HepG2 (cell line): ENCODE results near the gene YIF1B. TPM values are rescaled to one million over a fixed set of nuclear protein-coding genes. Genes with fewer than 3 reads are reported as not detected.

Source experiments
- ATAC-seq: fragments of 200-7000 bp; cut with Tn5 transposase; 3 replicates; pipeline ENCODE4 v1.9.1; 2020; ENCODE audit warnings: mild to moderate bottlenecking, moderate library complexity
- BruUV-seq: library from RNA; stranded (reverse); fragments of 400-500 nt; replicated peaks from 2 replicates; lab custom pipeline; 2021; lab: Mats Ljungman, UMichigan
- CTCF ChIA-PET: fragments of 300-600 bp; formaldehyde crosslinking; extraction: SDS; loops from one replicate; lab custom pipeline; 2021; ENCODE audit warnings: low total read pairs, inconsistent platforms, low intra/inter-chr PET ratio; lab: Yijun Ruan, JAX
- POLR2A ChIA-PET: fragments of 350-600 bp; sonication (Branson Sonifier 250); formaldehyde crosslinking; loops from one replicate; lab custom pipeline; 2020; ENCODE audit warnings: antibody characterized with exemption, inconsistent platforms; lab: Yijun Ruan, JAX
- DNase-seq: peaks from one replicate; pipeline ENCODE4 v3.0.0-alpha.2; 2015; ENCODE audit warnings: low spot score
- FAIRE-seq: peaks from 3 replicates; lab custom pipeline; 2011; peaks lifted over from hg19 to GRCh38; lab: Jason Lieb, UNC
- H2AFZ ChIP-seq: one replicate; pipeline ENCODE4 v1.6.1; 2011; ENCODE audit warnings: low read length, inconsistent platforms
- H3K27ac ChIP-seq: fragments of 300-600 bp; 3 replicates; pipeline ENCODE4 v1.8.0; 2011; ENCODE audit warnings: mixed run types, mild to moderate bottlenecking, mixed read lengths, low read length, inconsistent platforms; ENCODE audit not compliant: insufficient read depth; ENCODE audit errors: extremely low read length
- H3K27me3 ChIP-seq, 2 experiments: fragments of 200-600 bp in 1 of 2; 2 replicates in 1 of 2; 3 replicates in 1 of 2; pipeline versions ENCODE4 v1.6.0 to v1.8.0; 2011; ENCODE audit warnings: low read length in 2 of 2, mild to moderate bottlenecking in 2 of 2, moderate library complexity in 2 of 2, inconsistent platforms in 1 of 2; ENCODE audit not compliant: insufficient read depth in 2 of 2, control insufficient read depth in 1 of 2
- H3K36me3 ChIP-seq, 2 experiments: fragments of 200-600 bp in 1 of 2; replicated peaks in 1 of 2; 2 replicates in 1 of 2; 3 replicates in 1 of 2; pipeline versions ENCODE4 v1.5.1 to v1.8.0; 2011; ENCODE audit warnings: low read length in 2 of 2, inconsistent platforms in 1 of 2; ENCODE audit not compliant: insufficient read depth in 2 of 2, control insufficient read depth in 1 of 2
- H3K4me1 ChIP-seq: 2 replicates; pipeline ENCODE4 v1.5.1; 2012; ENCODE audit warnings: low read length, inconsistent platforms; ENCODE audit not compliant: insufficient read depth
- H3K4me2 ChIP-seq: 2 replicates; pipeline ENCODE4 v1.6.0; 2011; ENCODE audit warnings: low read depth, low read length, inconsistent platforms
- H3K4me3 ChIP-seq, 3 experiments: fragments of 200-600 bp in 1 of 3; sonication (generic), shearing (Covaris generic) in 1 of 3; replicated peaks in 1 of 3; 2 replicates each; pipeline ENCODE4 v1.5.1; 2011 to 2016; ENCODE audit warnings: low read length in 3 of 3, inconsistent platforms in 2 of 3, low read depth in 2 of 3, mild to moderate bottlenecking in 2 of 3, control low read depth in 1 of 3, mixed read lengths in 1 of 3; ENCODE audit not compliant: insufficient read depth in 1 of 3
- H3K79me2 ChIP-seq: one replicate; pipeline ENCODE4 v1.6.1; 2011; ENCODE audit warnings: low read length, inconsistent platforms; ENCODE audit not compliant: insufficient read depth
- H3K9ac ChIP-seq: 2 replicates; pipeline ENCODE4 v1.6.0; 2011; ENCODE audit warnings: mild to moderate bottlenecking, low read depth, low read length, inconsistent platforms; ENCODE audit not compliant: insufficient read depth
- H3K9me3 ChIP-seq: 2 replicates; pipeline ENCODE4 v1.5.1; 2012; ENCODE audit warnings: mild to moderate bottlenecking, low read length
- H4K20me1 ChIP-seq: 2 replicates; pipeline ENCODE4 v1.6.0; 2011; ENCODE audit warnings: inconsistent platforms, mild to moderate bottlenecking, low read length, moderate library complexity; ENCODE audit not compliant: insufficient read depth
- FOXK2 ChIP-seq: fragments of 450-650 bp; IDR thresholded peaks from 2 replicates; pipeline ENCODE4 v1.6.1; 2016
- KDM5B ChIP-seq: sonication (generic); formaldehyde crosslinking; IDR thresholded peaks from 2 replicates; pipeline ENCODE4 v1.4.0; 2020; ENCODE audit warnings: missing genetic modification reagents, mild to moderate bottlenecking, borderline replicate concordance
- NFE2 ChIP-seq: sonication (generic); formaldehyde crosslinking; IDR thresholded peaks from 2 replicates; pipeline ENCODE4 v1.4.0; 2020; ENCODE audit warnings: missing genetic modification reagents
- NFE2L2 ChIP-seq: fragments of 150-350 bp; IDR thresholded peaks from 2 replicates; pipeline ENCODE4 v1.6.1; 2014; ENCODE audit warnings: low read length
- POLR2A ChIP-seq, 2 experiments: IDR thresholded peaks; 2 replicates each; pipeline ENCODE4 v1.6.1; 2011; ENCODE audit warnings: low read depth in 2 of 2, low read length in 2 of 2, mild to moderate bottlenecking in 1 of 2, moderate library complexity in 1 of 2; ENCODE audit not compliant: insufficient read depth in 1 of 2
- RARA ChIP-seq: IDR thresholded peaks from 2 replicates; pipeline ENCODE4 v1.6.1; 2016; ENCODE audit warnings: missing genetic modification reagents, missing compliant biosample characterization
- RELA ChIP-seq: sonication (generic); formaldehyde crosslinking; IDR thresholded peaks from 2 replicates; pipeline ENCODE4 v1.4.0; 2020; ENCODE audit warnings: missing genetic modification reagents
- SRY ChIP-seq: sonication (generic); formaldehyde crosslinking; IDR thresholded peaks from 2 replicates; pipeline ENCODE4 v1.8.0; 2022; ENCODE audit warnings: mild to moderate bottlenecking, missing genetic modification reagents
- YEATS2 ChIP-seq: sonication (generic); formaldehyde crosslinking; IDR thresholded peaks from 2 replicates; pipeline ENCODE4 v1.4.0; 2020; ENCODE audit warnings: missing genetic modification reagents, borderline replicate concordance
- ZNF101 ChIP-seq: sonication (generic); formaldehyde crosslinking; IDR thresholded peaks from 2 replicates; pipeline ENCODE4 v1.4.0; 2020; ENCODE audit warnings: mild to moderate bottlenecking, low read depth, missing genetic modification reagents, borderline replicate concordance
- ZNF451 ChIP-seq: sonication (generic); formaldehyde crosslinking; IDR thresholded peaks from 2 replicates; pipeline ENCODE4 v1.5.0; 2020; ENCODE audit warnings: mild to moderate bottlenecking, missing genetic modification reagents
- ZNF562 ChIP-seq: sonication (generic); formaldehyde crosslinking; IDR thresholded peaks from 2 replicates; pipeline ENCODE4 v1.8.0; 2022; ENCODE audit warnings: missing genetic modification reagents, borderline replicate concordance
- ZNF780A ChIP-seq: sonication (generic); formaldehyde crosslinking; IDR thresholded peaks from 2 replicates; pipeline ENCODE4 v1.8.0; 2022; ENCODE audit warnings: mild to moderate bottlenecking, missing genetic modification reagents, moderate library complexity
- ZNF883 ChIP-seq: sonication (generic); formaldehyde crosslinking; IDR thresholded peaks from 2 replicates; pipeline ENCODE4 v1.5.1; 2020; ENCODE audit warnings: mild to moderate bottlenecking, missing genetic modification reagents; ENCODE audit errors: not compliant biosample characterization
- WGBS: methylation state at CpG from one replicate; pipeline ENCODE4 v1.1.6; 2017; ENCODE audit warnings: low lambda C conversion rate; 5-methylcytosine and 5-hydroxymethylcytosine counted together
- in situ Hi-C: cut with HindIII; loops from 2 replicates; pipeline ENCODE4 v1.10.0; 2017; ENCODE audit warnings: low pct_unique_long_range_greater_than_20kb; ENCODE audit not compliant: extremely low pct_ligation_motif_present
- intact Hi-C: fragments of 100-400 bp; cut with micrococcal nuclease; formaldehyde crosslinking; loops from one replicate; pipeline ENCODE4 v1.10.0; 2022; ENCODE audit not compliant: unreplicated experiment
- polyA plus RNA-seq, 8 experiments: library from polyadenylated mRNA; depleted of rRNA in 3 of 8; stranded (reverse) in 7 of 8; unstranded in 1 of 8; fragments of >200 nt; fragmentation: Illumina TruSeq in 4 of 8; extraction: Trizol in 4 of 8; gene quantifications; 2 replicates each; pipeline versions ENCODE4 v1.2.1 to v1.2.3, GENCODE V29; 2011 to 2016; ENCODE audit warnings: low read depth in 4 of 8, missing spikeins in 1 of 8, mixed read lengths in 1 of 8; ENCODE audit not compliant: insufficient read depth in 1 of 8
- total RNA-seq, 5 experiments: library from RNA; depleted of rRNA; stranded (reverse); fragments of >200 nt; fragmentation: Illumina TruSeq; extraction: Trizol; gene quantifications; 2 replicates each; pipeline ENCODE4 v1.2.3, GENCODE V29; 2016; ENCODE audit warnings: low read depth in 1 of 5
- TF ChIP-seq, protein P1 (sequence below): IDR thresholded peaks from 2 replicates; pipeline ENCODE4 v1.6.1; 2016; ENCODE audit warnings: low read depth, control low read depth
- TF ChIP-seq, protein P2 (sequence below): sonication (generic); formaldehyde crosslinking; IDR thresholded peaks from 2 replicates; pipeline ENCODE4 v1.8.0; 2022; ENCODE audit warnings: mild to moderate bottlenecking, missing genetic modification reagents, moderate library complexity
- TF ChIP-seq, protein P3 (sequence below): IDR thresholded peaks from 2 replicates; pipeline ENCODE4 v1.6.1; 2016; ENCODE audit warnings: missing compliant biosample characterization, missing genetic modification reagents, borderline replicate concordance
- TF ChIP-seq, protein P4 (sequence below): sonication (generic); formaldehyde crosslinking; IDR thresholded peaks from 2 replicates; pipeline ENCODE4 v1.4.0; 2020; ENCODE audit warnings: low read depth, mild to moderate bottlenecking, missing genetic modification reagents
- TF ChIP-seq, protein P5 (sequence below): sonication (generic); formaldehyde crosslinking; IDR thresholded peaks from 2 replicates; pipeline ENCODE4 v1.8.0; 2023; ENCODE audit warnings: mild to moderate bottlenecking, missing genetic modification reagents

The YIF1B gene
- total and polyA plus RNA-seq, 2 of the 13 experiments (the other 11 are each of a cell fraction or from before 2014, with no cell fraction given): 41.4 to 85.2 TPM

DNA sequence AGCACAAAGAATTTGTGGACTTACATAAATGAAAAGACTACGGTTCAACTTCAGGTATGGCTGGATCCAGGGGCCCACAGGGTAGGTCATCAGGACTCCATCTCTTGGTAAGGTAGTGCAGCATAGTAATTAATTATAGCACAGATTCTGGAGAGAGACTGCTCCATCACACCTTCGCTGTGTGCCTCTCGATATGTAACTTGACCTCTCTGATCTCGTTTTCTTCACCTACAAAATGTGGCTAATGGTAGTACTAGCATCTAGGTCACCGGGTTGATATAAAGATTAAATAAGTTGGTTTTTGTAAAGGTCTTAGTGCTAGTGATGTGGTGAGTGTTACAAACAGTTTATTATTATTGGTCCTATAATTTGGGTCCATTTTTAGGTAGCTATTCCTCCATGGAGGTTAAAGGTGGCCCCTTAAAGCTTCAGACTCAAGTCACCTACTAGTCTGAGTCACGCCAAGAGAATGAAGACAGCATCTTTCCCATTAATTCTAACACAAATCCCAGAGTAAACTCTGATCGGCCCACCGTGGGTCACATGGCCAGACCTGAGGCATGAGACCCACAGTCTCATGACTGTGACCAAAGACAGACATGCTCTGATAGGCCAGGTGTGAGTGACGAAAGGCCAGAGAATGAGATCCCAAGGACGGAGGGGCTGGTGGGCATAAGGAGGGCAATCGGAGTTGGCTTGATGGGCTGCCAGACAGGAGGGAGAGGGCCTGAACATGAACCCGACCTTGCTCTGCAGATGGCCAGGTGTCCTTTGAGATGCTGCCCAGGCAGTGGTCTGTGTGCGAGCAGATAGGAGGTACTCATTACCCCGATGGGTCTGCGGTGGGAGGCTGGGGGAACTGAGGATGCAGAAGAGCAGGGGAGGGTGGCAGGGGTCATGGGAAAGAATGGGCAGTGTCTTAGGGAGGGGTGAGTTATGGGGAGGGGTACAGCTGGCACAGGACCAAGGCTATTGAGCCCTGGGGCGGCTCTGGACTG lies 40.3 kb upstream of the YIF1B start:
- ATAC-seq: no peak
- DNase-seq: no peak
- intact Hi-C loops (no loop called here), in situ Hi-C loops (no loop called here)
- Histone ChIP-seq H3K27ac (no peak overlapping the region), H3K9me3 (no peaks in the 10 kb centered on the region), H3K4me1 (peaks cover 1% of the 10 kb centered on the region; the same call in 1 of the 2 replicates), H3K9ac (no peak overlapping the region), H3K36me3 (no peaks in the 10 kb centered on the region), H3K27me3 (peaks cover 14 to 52% of the 10 kb centered on the region in 2 experiments), H4K20me1 (no peaks in the 10 kb centered on the region), H3K79me2 (no peaks in the 10 kb centered on the region), H2AFZ (no peak overlapping the region), H3K4me3 (no peak overlapping the region), H3K4me2 (no peak overlapping the region)
- 30% methylated on average over 14 of the region's 16 CpGs for WGBS
- POLR2A ChIA-PET: no interaction called here
- no peak for FAIRE-seq
- CTCF ChIA-PET: no interaction called here
- no TSS peak for BruUV-seq
- TF ChIP-seq, protein P1, sequence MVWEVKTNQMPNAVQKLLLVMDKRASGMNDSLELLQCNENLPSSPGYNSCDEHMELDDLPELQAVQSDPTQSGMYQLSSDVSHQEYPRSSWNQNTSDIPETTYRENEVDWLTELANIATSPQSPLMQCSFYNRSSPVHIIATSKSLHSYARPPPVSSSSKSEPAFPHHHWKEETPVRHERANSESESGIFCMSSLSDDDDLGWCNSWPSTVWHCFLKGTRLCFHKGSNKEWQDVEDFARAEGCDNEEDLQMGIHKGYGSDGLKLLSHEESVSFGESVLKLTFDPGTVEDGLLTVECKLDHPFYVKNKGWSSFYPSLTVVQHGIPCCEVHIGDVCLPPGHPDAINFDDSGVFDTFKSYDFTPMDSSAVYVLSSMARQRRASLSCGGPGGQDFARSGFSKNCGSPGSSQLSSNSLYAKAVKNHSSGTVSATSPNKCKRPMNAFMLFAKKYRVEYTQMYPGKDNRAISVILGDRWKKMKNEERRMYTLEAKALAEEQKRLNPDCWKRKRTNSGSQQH: no peak
- TF ChIP-seq FOXK2: no peak
- TF ChIP-seq, protein P2, sequence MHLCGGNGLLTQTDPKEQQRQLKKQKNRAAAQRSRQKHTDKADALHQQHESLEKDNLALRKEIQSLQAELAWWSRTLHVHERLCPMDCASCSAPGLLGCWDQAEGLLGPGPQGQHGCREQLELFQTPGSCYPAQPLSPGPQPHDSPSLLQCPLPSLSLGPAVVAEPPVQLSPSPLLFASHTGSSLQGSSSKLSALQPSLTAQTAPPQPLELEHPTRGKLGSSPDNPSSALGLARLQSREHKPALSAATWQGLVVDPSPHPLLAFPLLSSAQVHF (CRISPR knock-in tag): no peak
- no peak for TF ChIP-seq YEATS2
- no peak for TF ChIP-seq RELA (CRISPR knock-in tag)
- TF ChIP-seq ZNF451: no peak
- TF ChIP-seq, protein P3, sequence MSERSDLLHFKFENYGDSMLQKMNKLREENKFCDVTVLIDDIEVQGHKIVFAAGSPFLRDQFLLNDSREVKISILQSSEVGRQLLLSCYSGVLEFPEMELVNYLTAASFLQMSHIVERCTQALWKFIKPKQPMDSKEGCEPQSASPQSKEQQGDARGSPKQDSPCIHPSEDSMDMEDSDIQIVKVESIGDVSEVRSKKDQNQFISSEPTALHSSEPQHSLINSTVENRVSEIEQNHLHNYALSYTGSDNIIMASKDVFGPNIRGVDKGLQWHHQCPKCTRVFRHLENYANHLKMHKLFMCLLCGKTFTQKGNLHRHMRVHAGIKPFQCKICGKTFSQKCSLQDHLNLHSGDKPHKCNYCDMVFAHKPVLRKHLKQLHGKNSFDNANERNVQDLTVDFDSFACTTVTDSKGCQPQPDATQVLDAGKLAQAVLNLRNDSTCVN: no peak
- TF ChIP-seq RARA (CRISPR knock-in tag): no peak
- TF ChIP-seq, protein P4, sequence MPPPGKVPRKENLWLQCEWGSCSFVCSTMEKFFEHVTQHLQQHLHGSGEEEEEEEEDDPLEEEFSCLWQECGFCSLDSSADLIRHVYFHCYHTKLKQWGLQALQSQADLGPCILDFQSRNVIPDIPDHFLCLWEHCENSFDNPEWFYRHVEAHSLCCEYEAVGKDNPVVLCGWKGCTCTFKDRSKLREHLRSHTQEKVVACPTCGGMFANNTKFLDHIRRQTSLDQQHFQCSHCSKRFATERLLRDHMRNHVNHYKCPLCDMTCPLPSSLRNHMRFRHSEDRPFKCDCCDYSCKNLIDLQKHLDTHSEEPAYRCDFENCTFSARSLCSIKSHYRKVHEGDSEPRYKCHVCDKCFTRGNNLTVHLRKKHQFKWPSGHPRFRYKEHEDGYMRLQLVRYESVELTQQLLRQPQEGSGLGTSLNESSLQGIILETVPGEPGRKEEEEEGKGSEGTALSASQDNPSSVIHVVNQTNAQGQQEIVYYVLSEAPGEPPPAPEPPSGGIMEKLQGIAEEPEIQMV (CRISPR knock-in tag): no peak
- TF ChIP-seq, protein P5, sequence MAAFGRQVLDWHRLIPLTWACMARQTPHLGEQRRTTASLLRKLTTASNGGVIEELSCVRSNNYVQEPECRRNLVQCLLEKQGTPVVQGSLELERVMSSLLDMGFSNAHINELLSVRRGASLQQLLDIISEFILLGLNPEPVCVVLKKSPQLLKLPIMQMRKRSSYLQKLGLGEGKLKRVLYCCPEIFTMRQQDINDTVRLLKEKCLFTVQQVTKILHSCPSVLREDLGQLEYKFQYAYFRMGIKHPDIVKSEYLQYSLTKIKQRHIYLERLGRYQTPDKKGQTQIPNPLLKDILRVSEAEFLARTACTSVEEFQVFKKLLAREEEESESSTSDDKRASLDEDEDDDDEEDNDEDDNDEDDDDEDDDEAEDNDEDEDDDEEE (CRISPR knock-in tag): no peak
- no peak for TF ChIP-seq NFE2 (CRISPR knock-in tag)
- no peak for TF ChIP-seq ZNF101 (CRISPR knock-in tag)
- TF ChIP-seq POLR2A (IDR thresholded peaks at IDR 0.05; ENCODE audit: insufficient read depth in 1 of 2, low read depth in 2 of 2, low read length in 2 of 2): no peak
- no peak for TF ChIP-seq KDM5B
- no peak for TF ChIP-seq NFE2L2
- TF ChIP-seq ZNF883 (CRISPR knock-in tag): no peak
- TF ChIP-seq SRY (CRISPR knock-in tag): no peak
- TF ChIP-seq ZNF562 (CRISPR knock-in tag): no peak
- TF ChIP-seq ZNF780A (CRISPR knock-in tag): no peak
